Midbrain (tissue), 1 donor: ENCODE measurements around the gene FPR2.
"Not testable (repeated sequence)": the region's sequence is repeated elsewhere in the genome, so short reads cannot be mapped to it uniquely, and the experiment has no call there.

Experiments
- DNase-seq: peaks from one replicate; lab custom pipeline; 2025; lab: John Stamatoyannopoulos, UW

Gene FPR2

DNA sequence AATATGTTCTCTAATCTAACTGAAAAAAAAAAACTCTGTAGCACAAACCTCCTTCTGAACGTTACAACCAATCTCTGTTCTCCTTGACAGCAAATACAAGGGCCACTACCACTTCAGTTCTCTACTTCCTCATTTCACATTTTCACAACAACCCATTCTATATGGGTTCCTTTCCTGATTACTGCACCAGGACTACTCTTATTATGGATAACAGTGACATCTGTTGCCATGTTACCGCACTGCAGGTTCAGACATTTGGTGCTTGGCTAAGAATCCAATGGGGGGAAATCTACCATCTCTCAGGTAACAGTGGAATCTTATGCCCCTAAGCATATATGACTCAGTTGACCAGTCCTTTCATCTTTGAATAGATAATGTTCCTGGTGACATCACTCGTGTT, 22.4 kb downstream of the FPR2 start:
- no peak for DNase-seq

DNA sequence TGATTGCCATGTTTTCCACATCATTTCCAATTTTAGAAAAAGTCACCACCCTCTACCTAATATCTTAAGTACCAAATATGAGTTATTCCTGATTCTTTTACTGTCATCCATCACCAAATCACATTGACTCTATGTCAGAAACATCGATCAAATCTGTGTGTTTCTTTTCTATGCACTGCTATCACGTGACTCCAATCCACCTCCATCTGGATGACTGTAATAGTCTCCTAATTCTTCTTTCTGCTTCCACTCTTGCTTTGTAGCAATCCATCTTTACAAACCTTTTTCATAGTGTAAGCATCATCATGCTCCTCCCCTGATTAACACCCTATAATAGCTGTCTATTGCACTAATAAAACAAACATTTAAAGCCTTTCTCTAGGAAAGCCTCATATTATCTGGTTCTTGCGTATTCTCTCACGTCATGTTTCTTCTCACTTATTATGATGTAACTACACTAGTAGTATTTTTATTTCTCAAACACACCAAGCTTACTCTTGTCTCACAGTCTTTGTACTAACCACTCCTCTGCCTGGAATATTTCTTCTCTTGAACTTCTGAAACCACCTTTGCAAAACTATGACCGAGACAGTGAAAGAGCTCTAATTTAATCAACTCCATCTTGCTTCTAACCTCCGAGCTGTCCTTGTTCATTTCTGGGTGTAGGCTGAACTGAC, 23.3 kb downstream of the FPR2 start:
- DNase-seq, result no peak

DNA sequence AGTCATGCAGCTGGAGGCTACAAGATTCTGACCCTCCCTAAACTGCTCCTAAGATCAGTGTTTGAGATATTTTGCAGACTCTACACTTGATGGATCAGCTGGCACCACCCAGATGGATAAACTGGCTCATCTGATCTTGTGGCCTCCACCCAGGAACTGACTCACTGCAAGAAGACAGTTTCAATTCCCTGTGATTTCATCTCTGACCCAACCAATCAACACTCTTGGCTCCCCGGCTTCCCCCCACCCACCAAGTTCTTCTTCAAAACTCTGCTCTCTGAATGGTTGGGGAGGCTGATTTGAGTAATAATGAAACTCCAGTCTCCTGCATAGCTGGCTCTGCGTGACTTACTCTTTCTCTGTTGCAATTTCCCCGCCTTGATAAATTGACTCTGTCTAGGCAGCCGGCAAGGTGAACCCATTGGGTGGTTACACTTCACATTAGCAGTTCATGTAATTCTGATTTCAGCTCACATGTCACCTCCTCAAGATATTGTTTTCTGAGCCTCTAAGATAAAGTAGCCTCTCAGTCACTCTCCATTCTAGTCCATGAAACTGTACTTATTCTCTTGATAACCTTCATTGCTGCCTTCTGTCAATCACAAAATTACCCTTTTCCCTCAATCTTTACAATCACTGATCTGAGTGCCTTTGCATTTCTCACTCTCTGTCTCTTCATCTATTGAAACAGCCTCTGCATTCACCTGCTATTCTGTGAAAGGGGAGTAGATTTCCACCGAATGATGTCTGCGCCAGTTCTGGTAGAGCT, 24.1 kb downstream of the FPR2 start:
- DNase-seq, result peak; percentile 41

DNA sequence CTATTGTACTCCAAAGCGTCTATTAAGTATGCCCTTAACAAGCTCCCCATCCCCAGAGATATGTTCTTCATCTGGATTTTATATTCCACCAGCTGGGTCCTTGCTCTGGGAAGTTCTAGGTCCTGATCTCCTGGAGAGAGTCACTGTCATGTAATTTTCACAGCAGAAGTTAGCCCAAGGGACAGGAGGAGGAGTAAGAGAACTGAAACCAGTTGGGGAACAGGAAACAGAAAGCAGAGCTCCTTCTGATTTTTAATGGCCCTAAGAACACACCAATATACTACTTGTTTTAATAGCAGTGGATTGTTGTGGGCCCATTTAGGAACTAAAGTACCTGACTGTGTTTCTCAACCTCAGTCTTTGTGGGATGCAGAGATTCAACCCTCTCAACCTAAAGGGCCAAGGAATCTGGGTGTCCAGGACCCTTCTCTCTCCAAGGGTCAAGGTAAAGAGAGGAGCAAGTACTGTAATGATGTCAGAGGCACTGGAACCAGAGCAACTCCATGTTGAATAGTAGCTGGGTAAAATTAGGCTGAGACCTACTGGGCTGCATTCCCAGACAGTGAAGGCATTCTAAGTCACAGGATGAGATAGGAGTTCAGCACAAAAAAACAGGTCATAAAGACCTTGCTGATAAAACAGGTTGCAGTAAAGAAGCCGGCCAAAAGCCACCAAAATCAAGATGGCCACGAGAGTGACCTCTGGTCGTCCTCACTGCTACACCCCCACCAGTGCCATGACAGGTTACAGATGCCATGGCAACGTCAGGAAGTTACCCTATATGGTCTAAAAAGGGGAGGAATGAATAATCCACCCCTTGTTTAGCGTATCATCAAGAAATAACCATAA, 25.9 kb downstream of the FPR2 start:
- DNase-seq, result no peak

DNA sequence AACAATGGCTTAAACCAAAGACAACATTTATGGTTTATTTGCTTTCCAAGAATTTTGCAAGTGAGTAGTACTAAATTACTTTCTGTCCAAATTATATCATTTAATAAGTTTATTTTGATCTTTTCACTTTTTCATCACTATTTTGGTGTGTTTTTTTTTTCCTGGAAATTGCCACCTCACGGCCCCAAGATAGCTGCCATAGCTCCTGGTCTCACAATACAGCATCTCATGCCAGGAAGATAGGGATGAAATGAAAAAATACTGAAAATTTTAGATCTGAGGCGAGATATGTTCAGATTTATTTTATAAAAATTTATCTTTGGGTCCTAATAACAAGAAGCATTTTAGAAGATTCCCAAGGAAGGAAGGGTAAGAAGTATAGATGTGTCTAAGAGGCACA, 27.0 kb downstream of the FPR2 start:
- DNase-seq, result no peak

DNA sequence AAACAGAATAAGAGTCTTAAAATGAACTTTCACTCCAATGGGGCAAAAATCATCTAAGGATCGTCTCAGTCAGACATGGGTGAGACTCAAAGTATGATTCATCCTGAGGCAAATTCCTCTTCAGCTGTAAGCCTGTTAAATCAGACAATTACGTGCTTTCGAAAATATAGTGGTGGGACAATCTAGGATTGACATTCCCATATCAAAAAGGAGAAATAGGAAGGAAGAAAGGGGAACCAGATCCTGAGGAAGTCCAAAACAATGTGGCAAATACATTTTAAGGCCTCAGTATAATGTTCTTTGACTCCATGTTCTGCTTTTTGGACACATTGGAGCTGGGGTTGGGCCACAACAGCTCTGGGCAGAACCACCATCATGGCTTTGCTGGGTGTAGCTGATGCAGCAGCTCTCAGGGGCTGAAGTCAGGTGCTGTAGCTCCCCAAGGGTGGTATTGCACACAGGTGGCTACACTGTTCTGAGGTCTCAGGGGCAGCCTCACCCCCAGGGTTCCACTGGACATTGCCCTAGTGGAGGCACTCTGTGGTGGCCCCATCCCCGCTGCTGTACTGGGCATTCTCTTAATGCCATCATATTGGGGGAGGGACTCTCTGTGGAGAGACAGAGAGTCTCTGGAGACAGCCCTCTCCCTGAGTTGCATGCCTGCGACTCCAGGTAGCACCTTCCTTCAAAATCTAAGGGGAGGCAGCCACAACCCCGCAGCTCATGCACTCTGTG, 28.2 kb downstream of the FPR2 start:
- no peak for DNase-seq

DNA sequence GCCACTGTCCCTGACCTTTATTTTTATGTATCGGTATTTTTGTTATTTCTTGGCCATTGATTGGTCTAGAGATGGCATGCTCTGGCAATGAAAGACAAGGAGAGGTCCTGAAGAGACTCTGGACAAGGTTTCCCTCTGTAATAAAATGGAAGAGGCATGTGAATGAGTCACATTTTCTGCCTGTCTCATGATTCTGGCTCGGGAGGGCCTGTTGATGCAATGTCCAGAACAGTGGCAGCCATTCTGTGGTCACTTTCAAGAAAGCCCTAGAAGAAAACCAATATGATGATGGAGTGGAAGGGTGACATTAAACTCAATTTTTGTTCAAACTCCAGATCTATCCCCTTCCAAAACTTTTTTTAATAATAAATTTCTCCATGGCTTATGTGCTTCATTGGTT, 32.0 kb downstream of the FPR2 start:
- no peak for DNase-seq

DNA sequence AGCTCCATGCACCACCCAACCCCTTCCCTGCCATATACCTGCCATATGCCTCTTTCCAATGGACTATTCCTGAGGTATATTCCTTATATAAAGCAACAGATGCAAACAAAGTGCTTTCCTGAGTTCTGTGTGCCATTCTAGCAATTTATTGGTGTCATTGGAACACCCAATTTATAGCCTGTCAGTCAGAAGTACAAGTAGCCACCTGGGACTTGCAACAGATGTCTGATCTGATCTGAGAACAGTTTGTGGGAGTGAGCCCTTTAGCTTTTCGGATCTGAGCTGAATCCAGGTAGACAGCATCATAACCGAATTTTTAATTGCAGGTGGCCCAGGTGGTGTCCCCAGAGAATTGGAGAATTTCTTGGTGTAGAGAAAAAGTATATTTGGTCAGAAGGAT, 33.0 kb downstream of the FPR2 start:
- DNase-seq, result no peak

DNA sequence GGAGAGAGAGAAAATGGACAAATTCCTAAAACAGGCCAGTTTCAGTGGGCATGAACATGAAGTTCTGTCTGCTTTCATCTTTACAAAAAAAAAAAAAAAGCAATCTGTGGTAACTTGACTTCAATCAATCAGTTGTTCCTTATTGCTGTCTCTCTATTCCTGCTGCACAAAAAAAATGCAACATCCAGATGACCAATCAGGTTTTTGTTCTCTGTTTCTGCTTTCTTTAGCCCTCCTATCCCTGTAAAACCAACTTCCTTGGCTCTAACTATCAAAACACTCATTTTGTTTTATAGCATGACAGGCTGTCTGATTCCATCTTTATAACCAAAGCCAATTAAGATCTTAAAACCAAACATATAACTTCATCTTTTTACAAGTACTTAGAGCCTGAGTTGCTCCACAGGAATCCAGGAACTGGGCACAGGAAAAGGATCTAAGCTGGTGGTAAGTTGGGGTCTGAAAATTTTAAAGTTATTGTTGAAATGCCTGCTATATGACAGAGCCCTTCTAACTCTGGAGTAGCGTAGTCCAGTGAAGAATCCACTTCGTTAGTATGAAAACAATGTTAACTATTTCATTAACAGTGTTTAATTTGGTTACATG, 34.0 kb downstream of the FPR2 start, which contains the start of gene FPR3:
TSS of gene FPR3 (plus strand) at position 273 of the 606 bp plus-strand sequence. CDS start 28,592 bp downstream, outside the sequence.
- DNase-seq, result no peak

DNA sequence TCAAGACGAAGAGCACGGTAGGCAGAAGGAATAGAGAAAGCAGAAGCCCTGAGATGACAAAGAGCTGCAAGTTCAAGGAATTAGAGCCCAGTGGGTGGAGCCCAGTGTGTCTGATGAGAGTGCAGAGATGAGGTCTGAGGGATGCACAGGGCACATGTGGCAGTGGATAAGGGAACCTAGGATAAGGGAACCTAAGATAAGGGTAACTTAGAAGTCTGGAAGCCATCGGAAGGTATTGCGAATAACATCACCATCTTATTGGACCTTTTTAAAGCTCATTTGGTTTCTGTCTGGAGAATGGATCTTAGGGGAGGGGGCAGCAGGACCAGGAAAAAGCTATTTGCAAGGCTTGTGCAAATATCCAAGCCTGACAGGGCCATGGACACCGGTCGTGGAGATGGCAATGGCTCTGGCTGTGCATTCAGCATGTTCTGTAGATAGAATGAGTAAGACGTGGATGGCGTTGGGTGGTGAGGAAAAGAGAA, 35.3 kb downstream of the FPR2 start:
- no peak for DNase-seq

DNA sequence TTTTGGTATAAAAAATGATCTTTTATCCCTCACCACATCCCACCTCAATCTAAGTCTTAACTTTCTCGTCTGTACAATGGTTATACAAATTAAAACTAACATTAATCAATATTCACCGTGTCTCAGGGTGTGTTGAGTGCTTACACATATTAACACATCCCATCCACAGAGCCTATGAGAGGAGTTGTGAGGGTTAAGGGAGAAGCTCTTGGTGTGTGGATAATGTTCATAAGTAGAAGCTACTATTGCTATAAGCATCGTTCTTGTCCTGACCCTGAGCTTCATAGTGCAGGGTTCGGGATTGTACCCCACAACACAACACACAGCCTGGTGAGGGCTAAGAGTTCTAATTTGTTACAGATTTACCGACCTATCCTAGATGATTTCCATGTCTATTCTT, 36.5 kb downstream of the FPR2 start:
- no peak for DNase-seq

DNA sequence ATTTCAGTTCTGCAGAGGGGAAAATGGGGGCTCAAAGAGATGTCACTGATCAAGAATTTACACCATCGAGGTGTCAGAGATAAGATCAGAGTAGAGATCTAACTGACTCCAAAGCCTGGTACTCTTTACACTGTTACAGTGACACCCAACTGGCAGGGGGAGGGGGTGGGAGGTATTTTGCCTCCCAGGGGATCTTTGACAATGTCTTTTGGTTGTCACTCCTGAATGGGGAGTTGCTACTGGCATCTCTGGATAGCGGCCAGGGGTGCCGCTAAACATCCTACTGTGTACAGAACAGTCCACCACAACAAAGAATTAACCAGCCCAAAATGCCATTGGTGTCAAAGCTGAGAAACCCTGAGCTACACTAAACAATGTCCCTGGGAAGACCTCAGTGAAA, 37.1 kb downstream of the FPR2 start:
- DNase-seq, result no peak

DNA sequence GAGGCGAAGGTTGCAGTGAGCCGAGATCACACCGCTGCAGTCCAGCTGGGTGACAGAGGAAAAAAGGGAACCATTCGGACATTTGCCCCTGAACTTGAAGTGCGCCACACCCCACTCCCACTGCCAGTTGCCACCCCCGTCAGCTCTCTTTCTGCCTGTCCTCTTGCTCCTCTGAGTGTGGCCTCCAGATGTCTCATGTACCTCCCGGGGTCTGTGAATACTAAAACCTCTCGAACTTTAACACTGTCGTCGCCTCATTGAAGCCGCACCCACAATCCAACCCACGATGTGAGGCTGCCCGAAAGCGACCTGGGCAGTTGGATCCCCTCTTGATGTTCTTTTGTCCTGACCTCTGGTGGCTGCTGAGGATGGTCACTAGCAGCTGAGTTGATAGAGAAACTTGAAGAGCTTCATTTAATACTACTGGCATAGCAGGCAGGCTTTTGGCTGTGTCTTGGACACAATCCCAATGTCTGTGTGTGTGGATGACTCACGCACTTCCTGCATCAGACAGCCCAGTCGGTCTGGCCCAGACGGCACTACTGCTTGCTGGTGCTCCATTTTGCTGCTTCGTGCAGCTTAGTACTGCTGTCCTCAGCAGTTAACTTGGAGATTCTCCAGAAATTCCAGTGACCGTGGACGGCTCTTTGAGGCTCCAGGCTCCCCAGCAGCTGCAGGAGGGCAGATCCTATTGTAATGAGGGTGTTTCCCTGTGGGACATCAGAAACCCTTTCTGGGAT, 38.2 kb downstream of the FPR2 start:
- DNase-seq, result peak; percentile 29

DNA sequence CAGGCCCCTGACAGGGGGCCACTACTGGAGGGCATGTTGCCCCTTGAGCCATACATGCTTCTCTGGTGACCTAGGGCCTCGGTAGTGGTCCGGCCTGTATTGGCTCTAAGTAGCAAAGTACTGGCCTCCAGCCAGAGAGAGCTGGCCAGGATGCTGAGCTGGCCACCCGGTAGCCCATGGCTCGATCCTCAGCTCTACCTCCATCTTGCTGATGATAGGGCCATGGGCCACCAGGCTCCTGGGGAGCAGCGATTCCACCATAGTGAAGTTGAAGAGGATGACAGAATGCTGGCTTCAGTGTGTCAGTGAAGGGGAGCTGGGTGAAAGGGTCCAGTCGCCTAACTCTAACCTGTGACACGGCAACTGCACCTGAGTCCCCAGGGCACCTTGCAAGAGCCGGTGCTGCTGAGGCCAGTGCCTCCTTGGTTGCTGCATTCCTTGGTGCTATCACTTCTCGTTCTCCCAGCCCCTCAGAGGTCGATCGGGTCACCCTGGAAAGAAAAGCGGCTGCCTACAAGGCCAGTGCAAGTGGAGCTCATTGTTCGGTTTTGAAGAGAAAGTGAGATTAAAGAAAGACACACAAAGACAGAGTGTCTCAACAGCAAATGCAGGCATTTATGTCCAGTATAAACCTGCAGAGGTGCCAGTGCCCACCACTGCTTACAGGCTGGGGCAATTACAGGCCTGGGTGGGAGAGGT, 38.9 kb downstream of the FPR2 start:
- DNase-seq, result no peak

DNA sequence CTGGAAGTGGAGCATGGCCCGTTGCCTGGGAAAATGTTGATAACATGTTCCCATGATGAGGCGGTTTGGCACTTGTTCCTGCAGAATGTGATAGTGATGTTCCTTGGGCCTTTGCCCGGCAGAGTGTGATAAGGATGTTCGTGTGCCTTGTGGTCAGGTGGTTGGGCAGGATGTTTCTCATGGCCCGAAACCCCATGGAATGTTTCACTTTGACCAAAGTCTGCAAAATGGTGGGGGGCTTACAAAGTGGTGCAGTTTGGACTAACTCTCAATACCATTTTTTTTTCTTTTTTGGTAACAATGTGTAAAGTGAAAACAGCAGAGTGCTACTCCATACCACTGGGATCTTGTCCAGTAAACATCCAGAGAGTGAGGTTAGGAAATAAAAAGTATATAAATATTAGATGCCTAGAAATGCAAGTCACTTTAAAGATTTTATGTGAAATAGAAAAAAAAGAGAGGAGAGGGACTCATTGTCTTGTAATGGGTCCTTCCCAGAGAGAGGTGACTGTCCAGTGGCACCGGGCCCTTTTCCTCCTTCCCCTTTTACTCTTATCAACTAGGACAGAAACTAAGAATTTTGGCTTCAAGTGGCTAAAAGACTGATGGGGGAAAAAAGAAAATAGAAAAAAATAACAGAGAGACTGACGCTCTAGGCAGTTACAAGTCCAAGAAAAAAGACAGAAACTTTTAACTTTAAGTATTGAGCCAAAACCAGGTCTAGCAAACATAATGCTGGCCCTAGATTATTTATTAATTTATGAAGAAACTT, 39.7 kb downstream of the FPR2 start:
- DNase-seq, result no peak

DNA sequence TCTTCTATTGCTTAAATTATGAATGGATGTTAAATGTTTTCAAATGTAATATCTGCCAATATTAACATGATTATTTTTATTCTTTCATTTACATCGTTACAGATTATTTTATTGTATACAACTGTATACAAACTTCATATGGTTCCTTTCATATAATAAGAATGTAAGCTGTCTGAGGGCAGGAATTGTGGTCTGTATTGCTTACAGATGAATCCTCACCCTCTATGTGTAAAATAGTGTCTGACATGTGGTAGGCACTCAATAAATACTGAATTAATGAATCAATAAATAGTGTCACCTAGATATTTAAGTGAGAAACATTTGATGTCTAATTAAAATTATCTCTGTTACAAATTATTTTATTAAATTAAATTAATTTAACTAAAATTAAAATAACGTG, 41.8 kb downstream of the FPR2 start:
- DNase-seq, result no peak

DNA sequence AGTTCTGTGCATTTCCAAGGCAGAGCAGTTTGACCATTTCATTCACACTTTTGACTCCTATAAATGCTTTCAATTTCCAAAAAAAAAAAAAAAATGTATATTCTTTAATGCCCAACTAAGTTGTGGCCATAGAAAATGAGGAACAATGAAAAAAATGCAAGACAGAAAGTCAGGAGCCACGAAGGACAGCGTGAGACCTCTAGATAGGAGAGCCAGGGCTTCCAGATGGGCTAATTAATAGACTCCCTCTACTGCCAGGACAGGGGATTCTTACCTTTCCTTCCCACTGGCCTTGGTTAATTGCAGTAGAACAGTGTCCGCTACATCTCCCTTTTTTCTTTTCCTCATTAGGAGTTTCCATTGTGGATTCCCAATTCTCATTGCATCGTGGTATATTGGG, 42.5 kb downstream of the FPR2 start:
- DNase-seq, result no peak

DNA sequence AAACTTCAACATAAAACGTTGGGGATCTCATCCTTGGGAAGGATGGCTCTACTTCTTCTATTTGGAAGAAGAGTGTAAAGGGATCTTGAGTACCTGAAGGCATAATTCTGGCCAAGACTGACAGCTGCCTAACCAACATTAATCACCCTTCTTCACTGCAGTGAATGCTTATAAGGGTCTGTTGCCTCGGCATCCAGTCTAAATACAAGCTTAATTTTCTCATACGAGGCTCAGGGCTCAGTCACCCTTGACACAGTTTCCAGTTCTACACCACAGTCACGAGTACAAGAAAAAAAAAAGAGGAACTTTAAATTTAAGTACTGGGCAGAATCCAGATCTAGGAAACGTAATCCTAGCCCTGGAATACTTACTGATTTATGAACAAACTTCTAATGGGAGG, 43.0 kb downstream of the FPR2 start:
- peak; percentile 11 for DNase-seq

DNA sequence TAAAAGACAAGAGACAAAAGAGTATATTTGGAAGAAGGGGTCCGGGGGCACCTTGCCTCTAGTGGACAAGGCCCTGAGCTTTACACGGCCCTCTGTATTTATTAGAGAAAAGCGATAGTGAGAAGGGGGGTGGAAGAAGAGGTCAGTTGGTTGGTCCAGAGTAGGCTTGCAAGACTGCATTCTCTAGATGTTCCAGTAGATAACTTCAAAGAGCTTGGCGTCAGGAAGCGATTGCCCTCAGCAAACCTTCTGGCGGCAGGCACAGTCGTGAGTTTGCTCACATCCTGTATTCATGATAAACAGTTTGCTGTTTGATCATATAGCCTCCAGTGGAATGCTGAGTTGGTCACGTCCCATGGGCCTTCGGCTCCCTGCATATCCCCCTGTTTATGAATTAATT, 43.8 kb downstream of the FPR2 start:
- not testable (repeated sequence) for DNase-seq
